ENCODE data around the gene DPP4.

DPP4 gene

DNA sequence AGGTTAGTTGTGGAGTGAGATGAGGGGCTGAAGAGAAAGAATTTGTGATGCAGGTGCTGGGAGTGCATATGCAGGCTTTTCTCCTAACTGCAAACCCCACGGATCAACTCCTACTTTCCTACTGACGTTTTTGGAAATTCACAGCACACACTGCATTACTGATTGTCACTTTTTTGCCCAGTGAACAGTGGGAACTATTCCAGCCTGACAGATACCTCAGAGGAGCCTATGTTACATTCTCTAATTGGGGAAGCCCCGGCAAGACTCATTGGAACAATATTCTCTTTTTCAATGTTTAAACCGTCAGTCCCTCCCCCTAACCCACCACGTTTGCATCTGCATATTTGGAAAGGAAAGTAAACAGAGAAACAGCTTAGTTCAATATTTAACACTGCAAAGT lies 126.2 kb downstream of the DPP4 start:
- DNase-seq: no peak

DNA sequence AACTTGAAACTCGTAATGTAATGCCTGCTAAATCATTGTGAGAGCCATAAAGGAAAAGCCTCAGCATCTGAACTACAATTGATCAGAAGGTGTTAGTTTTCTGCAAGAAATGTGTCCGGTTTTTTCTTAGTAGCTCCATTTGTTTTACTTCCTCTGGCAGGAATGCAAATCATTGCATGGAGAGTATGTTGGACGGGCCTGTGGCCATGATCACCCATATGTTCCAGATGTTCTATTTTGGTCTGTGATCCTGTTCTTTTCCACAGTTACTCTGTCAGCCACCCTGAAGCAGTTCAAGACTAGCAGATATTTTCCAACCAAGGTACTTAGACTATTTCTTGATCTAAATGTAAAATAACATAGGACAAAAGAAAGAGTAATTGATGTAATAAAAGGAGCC lies 126.6 kb downstream of the DPP4 start:
- no peak for DNase-seq

DNA sequence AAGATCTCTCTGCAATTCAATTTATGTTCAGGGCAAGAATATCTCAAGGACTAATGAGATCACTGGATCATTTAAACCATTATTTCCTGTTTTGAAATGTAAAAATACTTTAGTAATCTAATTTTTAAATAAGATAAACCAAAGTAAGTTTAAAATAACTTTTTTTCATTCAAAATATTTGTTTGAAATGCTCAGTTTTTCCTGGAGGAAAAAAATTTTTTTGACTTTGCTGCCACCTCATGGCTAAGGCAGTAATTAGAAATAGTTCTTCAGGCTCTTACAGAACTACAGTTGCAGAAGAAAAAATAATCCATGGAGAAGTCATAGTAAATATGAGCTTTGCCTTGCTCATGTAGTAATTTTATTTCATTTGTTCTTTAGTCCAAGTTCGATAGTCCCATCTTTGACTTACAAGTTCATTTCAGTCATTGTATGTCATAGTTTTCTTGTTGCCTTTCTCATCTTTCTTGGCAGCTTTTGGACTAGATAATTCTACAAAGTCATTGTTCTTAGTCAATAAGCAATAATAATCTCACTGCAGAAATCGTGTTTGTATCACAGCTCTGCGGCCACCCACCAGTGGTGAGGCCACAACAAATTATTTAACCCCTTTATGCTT lies 127.4 kb downstream of the DPP4 start:
- peak; percentile 37 for DNase-seq

DNA sequence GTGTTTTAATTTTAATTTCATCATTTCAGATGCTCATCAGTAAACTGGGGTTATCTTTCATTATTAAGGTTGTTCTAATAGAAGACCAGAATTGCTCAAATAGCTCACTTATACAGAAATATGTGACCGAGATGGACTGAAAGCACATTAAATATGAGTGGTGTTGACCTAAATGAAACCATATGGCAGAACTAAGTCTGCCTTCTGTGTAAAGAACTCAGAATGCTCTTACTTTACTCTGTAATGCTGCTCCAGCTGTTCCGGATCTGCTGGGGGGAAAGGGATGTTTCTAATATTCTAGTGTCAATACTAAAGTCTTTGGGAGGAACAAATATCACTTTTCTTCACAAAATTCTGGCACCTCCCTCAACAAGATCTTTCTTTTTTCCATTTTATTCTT lies 131.0 kb downstream of the DPP4 start:
- DNase-seq: no peak

Data from EL (cell line).